MCF 10A (cell line): ENCODE results near the gene BNIP3. TPM values are rescaled to one million over a fixed set of nuclear protein-coding genes. Genes with fewer than 3 reads are reported as not detected.

Source experiments
- BruUV-seq: library from RNA; stranded (reverse); fragments of 400-500 nt; replicated peaks from 2 replicates; lab custom pipeline; 2021; lab: Mats Ljungman, UMichigan
- CTCF ChIA-PET: fragments of 300-600 bp; sonication (Branson Sonifier 250); formaldehyde crosslinking; extraction: SDS; loops from one replicate; lab custom pipeline; 2021; ENCODE audit warnings: antibody characterized with exemption, inconsistent platforms; lab: Yijun Ruan, JAX
- POLR2A ChIA-PET: fragments of 300-600, 350-650 bp; sonication (Branson Sonifier 250); formaldehyde crosslinking; extraction: SDS; loops from one replicate; lab custom pipeline; 2020; ENCODE audit warnings: antibody characterized with exemption, inconsistent platforms; lab: Yijun Ruan, JAX
- DNase-seq: peaks from one replicate; pipeline ENCODE4 v3.0.0-alpha.2; 2018; ENCODE audit not compliant: unreplicated experiment
- H3K27ac Mint-ChIP-seq: one replicate; pipeline ENCODE4 v1.8.0; 2022; ENCODE audit warnings: mild to moderate bottlenecking, low read depth, mixed read lengths; ENCODE audit not compliant: unreplicated experiment
- H3K27me3 Mint-ChIP-seq: one replicate; pipeline ENCODE4 v1.8.0; 2022; ENCODE audit warnings: mixed read lengths; ENCODE audit not compliant: insufficient read depth, unreplicated experiment
- H3K36me3 Mint-ChIP-seq: one replicate; pipeline ENCODE4 v1.8.0; 2022; ENCODE audit warnings: mild to moderate bottlenecking, moderate library complexity, mixed read lengths; ENCODE audit not compliant: insufficient read depth, unreplicated experiment
- H3K4me1 Mint-ChIP-seq: one replicate; pipeline ENCODE4 v1.8.0; 2022; ENCODE audit warnings: mixed read lengths; ENCODE audit not compliant: insufficient read depth, unreplicated experiment
- H3K4me3 Mint-ChIP-seq: one replicate; pipeline ENCODE4 v1.8.0; 2022; ENCODE audit warnings: mild to moderate bottlenecking, moderate library complexity, mixed read lengths; ENCODE audit not compliant: unreplicated experiment
- H3K9me3 Mint-ChIP-seq: one replicate; pipeline ENCODE4 v1.8.0; 2022; ENCODE audit warnings: mixed read lengths; ENCODE audit not compliant: unreplicated experiment
- intact Hi-C: fragments of 100-400 bp; cut with micrococcal nuclease; formaldehyde crosslinking; loops from 2 replicates; pipeline ENCODE4 v1.14.1; 2022
- total RNA-seq: library from RNA; stranded (reverse); gene quantifications from 2 replicates; pipeline ENCODE4 v1.2.3, GENCODE V29; 2022
- TF ChIP-seq, protein P1 (sequence below): fragments of 200-600 bp; IDR thresholded peaks from one replicate; pipeline ENCODE4 v1.8.0; 2022; ENCODE audit warnings: antibody characterized with exemption, mild to moderate bottlenecking; ENCODE audit not compliant: unreplicated experiment

Gene BNIP3
- total RNA-seq, 1 experiment from 2014 or later = 47.0 TPM

DNA sequence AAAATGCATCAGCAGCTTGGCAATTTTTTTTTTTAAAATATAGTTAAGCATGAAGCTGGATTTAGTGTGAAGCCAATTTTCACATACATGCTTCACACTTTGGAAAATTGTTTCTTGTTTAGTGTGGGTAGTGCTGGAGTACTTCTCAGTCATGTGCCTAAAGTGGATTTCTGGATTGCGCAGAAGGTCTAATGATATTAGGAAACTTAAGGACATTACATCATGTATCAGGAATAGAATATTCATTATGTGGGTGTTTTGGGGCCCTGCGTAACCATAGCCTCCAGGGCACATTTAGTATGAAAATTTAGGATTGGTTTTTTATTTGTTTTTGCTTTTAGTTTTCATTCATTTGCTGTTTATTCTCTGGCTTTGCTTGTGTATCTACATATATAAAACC is 28.8 kb upstream of the BNIP3 start:
- Mint-ChIP-seq H3K9me3 (no peaks in the 10 kb centered on the region), H3K4me3 (no peak overlapping the region), H3K4me1 (peaks cover 5% of the 10 kb centered on the region), H3K36me3 (no peaks in the 10 kb centered on the region), H3K27me3 (no peaks in the 10 kb centered on the region), H3K27ac (no peak overlapping the region)
- no TSS peak for BruUV-seq
- ChIA-PET CTCF (interaction anchor here (0.5 to 3.8 kb wide), 4 partner anchors 10 to 118 kb away, joined by 3 to 29 read pairs (median 4); no protein-coding TSS in a partner anchor), POLR2A (interaction anchor here (2.6 kb wide), 1 partner anchor 12 kb away, joined by 8 read pairs; no protein-coding TSS in a partner anchor)
- DNase-seq = no peak
- TF ChIP-seq, protein P1, sequence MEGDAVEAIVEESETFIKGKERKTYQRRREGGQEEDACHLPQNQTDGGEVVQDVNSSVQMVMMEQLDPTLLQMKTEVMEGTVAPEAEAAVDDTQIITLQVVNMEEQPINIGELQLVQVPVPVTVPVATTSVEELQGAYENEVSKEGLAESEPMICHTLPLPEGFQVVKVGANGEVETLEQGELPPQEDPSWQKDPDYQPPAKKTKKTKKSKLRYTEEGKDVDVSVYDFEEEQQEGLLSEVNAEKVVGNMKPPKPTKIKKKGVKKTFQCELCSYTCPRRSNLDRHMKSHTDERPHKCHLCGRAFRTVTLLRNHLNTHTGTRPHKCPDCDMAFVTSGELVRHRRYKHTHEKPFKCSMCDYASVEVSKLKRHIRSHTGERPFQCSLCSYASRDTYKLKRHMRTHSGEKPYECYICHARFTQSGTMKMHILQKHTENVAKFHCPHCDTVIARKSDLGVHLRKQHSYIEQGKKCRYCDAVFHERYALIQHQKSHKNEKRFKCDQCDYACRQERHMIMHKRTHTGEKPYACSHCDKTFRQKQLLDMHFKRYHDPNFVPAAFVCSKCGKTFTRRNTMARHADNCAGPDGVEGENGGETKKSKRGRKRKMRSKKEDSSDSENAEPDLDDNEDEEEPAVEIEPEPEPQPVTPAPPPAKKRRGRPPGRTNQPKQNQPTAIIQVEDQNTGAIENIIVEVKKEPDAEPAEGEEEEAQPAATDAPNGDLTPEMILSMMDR = no peak
- intact Hi-C loops = no loop called here

GRCh38 chr10:132009575-132009974 is 27.9 kb upstream of the BNIP3 start:
- BruUV-seq = no TSS peak
- TF ChIP-seq, protein P1 = no peak
- CTCF ChIA-PET = interaction anchor here (0.9 to 3.8 kb wide), 2 partner anchors 12 to 13 kb away, joined by 3 to 29 read pairs; no protein-coding TSS in a partner anchor
- Mint-ChIP-seq H3K4me1 (peaks cover 5% of the 10 kb centered on the region), H3K9me3 (no peaks in the 10 kb centered on the region), H3K4me3 (no peak overlapping the region), H3K27me3 (no peaks in the 10 kb centered on the region), H3K36me3 (no peaks in the 10 kb centered on the region), H3K27ac (no peak overlapping the region)
- intact Hi-C loops = no loop called here
- POLR2A ChIA-PET = interaction anchor here (2.6 kb wide), 1 partner anchor 11 kb away, joined by 8 read pairs; no protein-coding TSS in a partner anchor
- no peak for DNase-seq

- Mint-ChIP-seq H3K27ac (no peak overlapping the region), H3K36me3 (no peaks in the 10 kb centered on the region), H3K4me3 (no peak overlapping the region), H3K27me3 (no peaks in the 10 kb centered on the region), H3K9me3 (no peaks in the 10 kb centered on the region), H3K4me1 (peaks cover 5% of the 10 kb centered on the region)
- intact Hi-C loops = no loop called here
- TF ChIP-seq, protein P1 = no peak
- POLR2A ChIA-PET = no interaction called here
- DNase-seq = no peak
- BruUV-seq = no TSS peak
- CTCF ChIA-PET = interaction anchor here (0.9 to 1.7 kb wide), 2 partner anchors 15 to 137 kb away, joined by 3 to 5 read pairs; no protein-coding TSS in a partner anchor
Measured at GRCh38 chr10:132007681-132008080, 26.0 kb upstream of the BNIP3 start.

DNA sequence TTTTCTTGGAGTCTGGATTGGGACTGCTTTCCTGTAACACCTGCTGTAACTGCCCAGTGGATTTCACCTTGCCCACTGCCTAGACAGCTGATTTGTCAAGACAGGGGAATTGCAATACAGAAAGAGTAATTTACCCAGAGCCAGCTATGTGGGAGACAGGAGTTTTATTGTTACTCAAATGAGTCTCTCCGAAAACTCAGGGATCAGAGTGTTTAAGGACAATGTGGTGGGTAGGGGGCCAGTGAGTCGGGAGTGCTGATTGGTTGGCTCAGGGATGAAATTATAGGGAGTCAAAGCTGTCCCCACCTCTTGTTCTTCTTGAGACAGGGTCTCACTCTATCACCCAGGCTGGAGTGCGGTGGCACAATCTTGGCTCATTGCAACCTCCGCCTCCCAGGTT is 25.2 kb upstream of the BNIP3 start:
- Mint-ChIP-seq H3K27me3 (no peaks in the 10 kb centered on the region), H3K36me3 (no peaks in the 10 kb centered on the region), H3K27ac (no peak overlapping the region), H3K4me1 (peaks cover 5% of the 10 kb centered on the region), H3K9me3 (no peaks in the 10 kb centered on the region), H3K4me3 (no peak overlapping the region)
- POLR2A ChIA-PET = interaction anchor here (1.2 kb wide), 1 partner anchor 9 kb away, joined by 5 read pairs; no protein-coding TSS in a partner anchor
- TF ChIP-seq, protein P1 = no peak
- no peak for DNase-seq
- CTCF ChIA-PET = interaction anchor here (0.9 to 1.7 kb wide), 2 partner anchors 16 to 138 kb away, joined by 3 to 5 read pairs; no protein-coding TSS in a partner anchor
- BruUV-seq = no TSS peak
- intact Hi-C loops = no loop called here
